Body of pancreas (tissue), 4 donors: ENCODE results near the gene SMARCB1. TPM values are rescaled to one million over a fixed set of nuclear protein-coding genes. Genes with fewer than 3 reads are reported as not detected.

ENCODE experiments used
- ATAC-seq: fragments of 150-250 bp; one replicate; pipeline ENCODE4 v1.9.1; 2016
- DNase-seq, 4 donors: peaks; one replicate each; pipeline ENCODE4 v3.0.0-alpha.2; 2019
- H3K27ac ChIP-seq, 4 donors: fragments of 200-600 bp; sonication (generic); 1 replicate in 3 of 4; 2 replicates in 1 of 4; pipeline versions ENCODE4 v1.5.1 to v1.6.1; 2016 to 2019; ENCODE audit warnings: mild to moderate bottlenecking in 1 of 4, mixed read lengths in 1 of 4, moderate library complexity in 1 of 4
- H3K27me3 ChIP-seq, 2 donors: fragments of 200-600 bp; sonication (generic); one replicate each; pipeline ENCODE4 v1.6.0; 2016; ENCODE audit warnings: mild to moderate bottlenecking in 1 of 2
- H3K36me3 ChIP-seq, 2 donors: fragments of 200-600 bp; sonication (generic); replicated peaks in 1 of 2; 2 replicates each; pipeline ENCODE4 v1.5.1; 2016; ENCODE audit warnings: low read depth in 2 of 2; ENCODE audit not compliant: insufficient read depth in 1 of 2
- H3K4me1 ChIP-seq: fragments of 200-600 bp; sonication (generic); one replicate; pipeline ENCODE4 v1.6.0; 2016
- H3K4me3 ChIP-seq, 2 donors: fragments of 200-600 bp; sonication (generic); 1 replicate in 1 of 2; 2 replicates in 1 of 2; pipeline ENCODE4 v1.5.1; 2016 to 2019
- H3K9me3 ChIP-seq, 3 donors: fragments of 200-600 bp; sonication (generic); 1 replicate in 2 of 3; 2 replicates in 1 of 3; pipeline ENCODE4 v1.5.1; 2016
- POLR2A ChIP-seq, 3 donors: fragments of 450-650 bp; IDR thresholded peaks; one replicate each; pipeline ENCODE4 v1.6.1; 2016; ENCODE audit warnings: antibody characterized with exemption in 3 of 3, mild to moderate bottlenecking in 2 of 3
- WGBS, 2 donors: methylation state at CpG; one replicate each; pipeline ENCODE4 v1.1.5; 2017; 5-methylcytosine and 5-hydroxymethylcytosine counted together
- intact Hi-C: fragments of 100-400 bp; cut with DNase I; formaldehyde crosslinking; loops from one replicate; pipeline ENCODE4 v1.15.1; 2023
- total RNA-seq, 2 donors: library from RNA; depleted of rRNA; stranded (reverse); fragments of >200 nt; gene quantifications; one replicate each; pipeline ENCODE4 v1.1.0, GENCODE V29; 2016
- TF ChIP-seq, protein P1 (sequence below), 7 experiments: fragments of 450-650 bp in 4 of 7; fragments of 200-600 bp in 3 of 7; sonication (generic) in 3 of 7; IDR thresholded peaks; one replicate each; pipeline ENCODE4 v1.5.1; 2016 to 2019; ENCODE audit warnings: antibody characterized with exemption in 7 of 7

SMARCB1 gene
- total RNA-seq, 2 donors from 2014 or later, result 40.2 to 119 TPM

DNA sequence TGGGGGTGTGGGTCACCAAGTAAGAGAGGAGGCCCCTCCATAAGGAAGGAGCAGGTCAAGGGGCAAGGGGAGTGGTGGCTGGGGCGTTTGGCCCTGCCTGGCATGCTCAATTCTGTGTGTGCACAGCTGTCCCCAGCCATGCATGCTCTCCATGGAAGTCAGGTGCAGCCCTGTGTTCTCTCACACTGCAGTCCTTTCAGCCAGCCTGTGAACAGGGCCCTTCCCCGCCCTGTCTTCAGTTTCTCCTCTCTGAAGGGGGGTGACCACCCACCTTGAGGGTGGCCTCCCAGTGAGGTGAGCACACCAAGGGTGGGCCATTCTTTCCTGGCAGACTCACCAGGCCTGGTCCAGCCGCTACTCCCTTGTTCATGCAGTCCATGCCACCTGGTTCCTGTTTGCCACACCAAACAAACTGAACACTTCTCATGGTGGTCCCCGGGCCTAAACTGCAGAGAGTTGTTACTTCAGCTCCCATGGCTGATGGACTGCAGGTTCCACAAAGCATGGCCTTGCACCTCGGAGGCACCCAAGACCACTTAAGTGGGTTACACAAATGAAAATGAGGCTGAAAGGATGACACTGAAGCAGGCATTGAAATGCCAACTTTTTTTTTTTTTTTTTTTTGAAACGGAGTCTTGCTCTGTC is 17.3 kb upstream of the SMARCB1 start:
- ATAC-seq, result no peak
- no peaks in the 10 kb centered on the region for H3K27me3 ChIP-seq
- H3K27ac ChIP-seq, result no peak overlapping the region
- H3K36me3 ChIP-seq, result no peaks in the 10 kb centered on the region
- WGBS, 2 donors, result 70 to 92% methylated on average over 4 to 6 of the region's 6 CpGs
- TF ChIP-seq POLR2A (IDR thresholded peaks at IDR 0.05), result no peak
- TF ChIP-seq, protein P1, sequence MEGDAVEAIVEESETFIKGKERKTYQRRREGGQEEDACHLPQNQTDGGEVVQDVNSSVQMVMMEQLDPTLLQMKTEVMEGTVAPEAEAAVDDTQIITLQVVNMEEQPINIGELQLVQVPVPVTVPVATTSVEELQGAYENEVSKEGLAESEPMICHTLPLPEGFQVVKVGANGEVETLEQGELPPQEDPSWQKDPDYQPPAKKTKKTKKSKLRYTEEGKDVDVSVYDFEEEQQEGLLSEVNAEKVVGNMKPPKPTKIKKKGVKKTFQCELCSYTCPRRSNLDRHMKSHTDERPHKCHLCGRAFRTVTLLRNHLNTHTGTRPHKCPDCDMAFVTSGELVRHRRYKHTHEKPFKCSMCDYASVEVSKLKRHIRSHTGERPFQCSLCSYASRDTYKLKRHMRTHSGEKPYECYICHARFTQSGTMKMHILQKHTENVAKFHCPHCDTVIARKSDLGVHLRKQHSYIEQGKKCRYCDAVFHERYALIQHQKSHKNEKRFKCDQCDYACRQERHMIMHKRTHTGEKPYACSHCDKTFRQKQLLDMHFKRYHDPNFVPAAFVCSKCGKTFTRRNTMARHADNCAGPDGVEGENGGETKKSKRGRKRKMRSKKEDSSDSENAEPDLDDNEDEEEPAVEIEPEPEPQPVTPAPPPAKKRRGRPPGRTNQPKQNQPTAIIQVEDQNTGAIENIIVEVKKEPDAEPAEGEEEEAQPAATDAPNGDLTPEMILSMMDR (IDR thresholded peaks at IDR 0.05), result no peak
- intact Hi-C loops, result no loop called here
- H3K4me3 ChIP-seq, result no peak overlapping the region
- DNase-seq, result no peak
- no peaks in the 10 kb centered on the region for H3K9me3 ChIP-seq
- peaks cover 44% of the 10 kb centered on the region for H3K4me1 ChIP-seq

- TF ChIP-seq, protein P1 (IDR thresholded peaks at IDR 0.05), result no peak
- no peak for TF ChIP-seq POLR2A (IDR thresholded peaks at IDR 0.05)
- Histone ChIP-seq H3K36me3 (no peaks in the 10 kb centered on the region), H3K27ac (no peak overlapping the region), H3K9me3 (no peaks in the 10 kb centered on the region), H3K4me3 (no peak overlapping the region), H3K4me1 (peaks cover 29% of the 10 kb centered on the region), H3K27me3 (no peaks in the 10 kb centered on the region)
- 12 to 16% methylated on average over 3 to 6 of the region's 6 CpGs for WGBS, 2 donors
- ATAC-seq, result no peak
- DNase-seq, result no peak
- intact Hi-C loops, result no loop called here
Measured at GRCh38 chr22:23772315-23772648, 14.5 kb upstream of the SMARCB1 start.

GRCh38 chr22:23772649-23773473 is 13.9 kb upstream of the SMARCB1 start, which contains the start of gene MMP11:
TSS of gene MMP11 (plus strand) at chr22:23772849. CDS start at chr22:23772871, 22 bp downstream.
- no peak within 1 kb of the TSS for H3K27ac ChIP-seq
- no peaks in the 10 kb centered on the region for H3K27me3 ChIP-seq

GRCh38 chr22:23773483-23774113 is 13.2 kb upstream of the SMARCB1 start:
- Histone ChIP-seq H3K27me3 (no peaks in the 10 kb centered on the region), H3K4me1 (peaks cover 26% of the 10 kb centered on the region), H3K4me3 (no peak overlapping the region), H3K9me3 (no peaks in the 10 kb centered on the region), H3K36me3 (no peaks in the 10 kb centered on the region), H3K27ac (no peak overlapping the region)
- TF ChIP-seq, protein P1 (IDR thresholded peaks at IDR 0.05), result no peak
- TF ChIP-seq POLR2A (IDR thresholded peaks at IDR 0.05), result no peak
- DNase-seq (no peak), ATAC-seq (no peak)
- intact Hi-C loops, result no loop called here
- WGBS, 2 donors, result 73 to 74% methylated on average over 7 of the region's 7 CpGs

More at GRCh38 chr22:23772649-23773473, 13.9 kb upstream of the SMARCB1 start, which contains the start of gene MMP11:
- H3K36me3 ChIP-seq, result no peaks in the 10 kb centered on the region
- no peak for TF ChIP-seq POLR2A (IDR thresholded peaks at IDR 0.05)
- TF ChIP-seq, protein P1 (IDR thresholded peaks at IDR 0.05), result no peak
- 8 to 67% methylated on average over 6 to 60 of the region's 79 CpGs for WGBS, 2 donors
- intact Hi-C loops, result no loop called here
- ATAC-seq (peak; percentile 54), DNase-seq (peak; percentile 48 to 69 (median 62))
- H3K4me1 ChIP-seq, result peaks cover 29% of the 10 kb centered on the region
- H3K4me3 ChIP-seq, result no peak within 1 kb of the TSS
- H3K9me3 ChIP-seq, result no peaks in the 10 kb centered on the region
